CD14-positive monocyte (primary cell): ENCODE measurements around the gene SFTPB. TPM values are rescaled to one million over a fixed set of nuclear protein-coding genes. Genes with fewer than 3 reads are reported as not detected.
"Not testable (repeated sequence)": the region's sequence is repeated elsewhere in the genome, so short reads cannot be mapped to it uniquely, and the experiment has no call there.

Experiments
- DNase-seq, 3 donors: peaks; one replicate each; pipeline ENCODE4 v3.0.0-alpha.2; 2011 to 2022
- H2AFZ ChIP-seq: 2 replicates; pipeline ENCODE4 v1.6.0; 2012; ENCODE audit warnings: mild to moderate bottlenecking, low read depth, low read length, inconsistent platforms; ENCODE audit not compliant: insufficient read depth, poor library complexity, severe bottlenecking
- H3K27ac ChIP-seq, 2 donors: 1 replicate in 1 of 2; 2 replicates in 1 of 2; pipeline ENCODE4 v1.5.1; 2012 to 2013; ENCODE audit warnings: low read length in 2 of 2, control low read depth in 1 of 2, inconsistent platforms in 1 of 2, low read depth in 1 of 2, mild to moderate bottlenecking in 1 of 2
- H3K27me3 ChIP-seq, 2 donors: one replicate each; pipeline versions ENCODE4 v1.6.0 to v1.6.1; 2011 to 2013; ENCODE audit warnings: low read length in 2 of 2; ENCODE audit not compliant: control insufficient read depth in 2 of 2, insufficient read depth in 2 of 2
- H3K36me3 ChIP-seq, 2 donors: replicated peaks in 1 of 2; 1 replicate in 1 of 2; 2 replicates in 1 of 2; pipeline versions ENCODE4 v1.5.1 to v1.6.1; 2012 to 2013; ENCODE audit warnings: low read length in 2 of 2, control low read depth in 1 of 2, inconsistent platforms in 1 of 2, mild to moderate bottlenecking in 1 of 2; ENCODE audit not compliant: insufficient read depth in 2 of 2, control insufficient read depth in 1 of 2
- H3K4me1 ChIP-seq, 2 donors: 1 replicate in 1 of 2; 2 replicates in 1 of 2; pipeline versions ENCODE4 v1.5.1 to v1.6.1; 2012 to 2013; ENCODE audit warnings: low read length in 2 of 2, control low read depth in 1 of 2, inconsistent platforms in 1 of 2, mild to moderate bottlenecking in 1 of 2, moderate library complexity in 1 of 2; ENCODE audit not compliant: insufficient read depth in 2 of 2, control insufficient read depth in 1 of 2
- H3K4me2 ChIP-seq: replicated peaks from 2 replicates; pipeline ENCODE3; 2012; ENCODE audit warnings: low read length, moderate library complexity, mild to moderate bottlenecking; ENCODE audit not compliant: poor library complexity, severe bottlenecking; ENCODE audit errors: extremely low read depth
- H3K4me3 ChIP-seq, 3 experiments: fragments of 200-600 bp in 1 of 3; sonication (generic) in 1 of 3; replicated peaks in 1 of 3; 1 replicate in 2 of 3; 2 replicates in 1 of 3; pipeline ENCODE4 v1.5.1; 2011 to 2013; ENCODE audit warnings: low read length in 3 of 3, mild to moderate bottlenecking in 3 of 3, control low read depth in 2 of 3, low read depth in 2 of 3, inconsistent platforms in 1 of 3, moderate library complexity in 1 of 3
- H3K79me2 ChIP-seq: 2 replicates; pipeline ENCODE4 v1.6.0; 2012; ENCODE audit warnings: mild to moderate bottlenecking, control low read depth, inconsistent platforms, low read length, moderate library complexity; ENCODE audit not compliant: insufficient read depth
- H3K9ac ChIP-seq: 2 replicates; pipeline ENCODE4 v1.6.0; 2017; ENCODE audit warnings: low read length, mild to moderate bottlenecking; ENCODE audit not compliant: insufficient read depth, poor library complexity, severe bottlenecking
- H3K9me3 ChIP-seq, 2 donors: replicated peaks in 1 of 2; 1 replicate in 1 of 2; 2 replicates in 1 of 2; pipeline versions ENCODE4 v1.5.1 to v1.6.1; 2012 to 2013; ENCODE audit warnings: low read length in 2 of 2, control low read depth in 1 of 2; ENCODE audit not compliant: control insufficient read depth in 1 of 2, insufficient read depth in 1 of 2
- H4K20me1 ChIP-seq: 2 replicates; pipeline ENCODE4 v1.6.0; 2012; ENCODE audit warnings: mild to moderate bottlenecking, low read length, control low read depth, moderate library complexity; ENCODE audit not compliant: insufficient read depth
- H3K27ac Mint-ChIP-seq, 7 donors: one replicate each; pipeline ENCODE4 v1.8.0; 2020; ENCODE audit warnings: mild to moderate bottlenecking in 7 of 7, mixed read lengths in 7 of 7, moderate library complexity in 6 of 7, inconsistent platforms in 2 of 7
- H3K27me3 Mint-ChIP-seq, 3 donors: one replicate each; pipeline ENCODE4 v1.8.0; 2021 to 2022; ENCODE audit warnings: low read depth in 3 of 3, mild to moderate bottlenecking in 3 of 3, mixed read lengths in 3 of 3, moderate library complexity in 3 of 3, inconsistent platforms in 1 of 3
- H3K36me3 Mint-ChIP-seq, 2 donors: one replicate each; pipeline ENCODE4 v1.8.0; 2020; ENCODE audit warnings: mixed read lengths in 2 of 2, inconsistent platforms in 1 of 2, mild to moderate bottlenecking in 1 of 2
- H3K4me1 Mint-ChIP-seq: one replicate; pipeline ENCODE4 v1.8.0; 2020; ENCODE audit warnings: mild to moderate bottlenecking, mixed read lengths
- H3K4me3 Mint-ChIP-seq, 2 donors: one replicate each; pipeline ENCODE4 v1.8.0; 2020; ENCODE audit warnings: mild to moderate bottlenecking in 2 of 2, mixed read lengths in 2 of 2, moderate library complexity in 1 of 2
- H3K9me3 Mint-ChIP-seq, 7 donors: one replicate each; pipeline ENCODE4 v1.8.0; 2020 to 2022; ENCODE audit warnings: mixed read lengths in 7 of 7, mild to moderate bottlenecking in 6 of 7, moderate library complexity in 6 of 7, inconsistent platforms in 2 of 7
- WGBS: methylation state at CpG from one replicate; pipeline ENCODE4 v1.1.5; 2013; ENCODE audit warnings: missing lambda C conversion rate; ENCODE audit not compliant: insufficient coverage; 5-methylcytosine and 5-hydroxymethylcytosine counted together
- intact Hi-C, 2 donors: fragments of 100-400 bp; cut with micrococcal nuclease; formaldehyde crosslinking; loops; one replicate each; pipeline versions ENCODE4 v1.15.0 to v1.15.1; 2023
- polyA plus RNA-seq, 3 donors: library from polyadenylated mRNA; depleted of rRNA in 1 of 3; unstranded in 2 of 3; stranded (reverse) in 1 of 3; fragments of 300-500 nt in 2 of 3; fragments of >200 nt in 1 of 3; fragmentation: Illumina TruSeq in 2 of 3; gene quantifications; 1 replicate in 2 of 3; 2 replicates in 1 of 3; pipeline ENCODE4 v1.2.3, GENCODE V29; 2012 to 2021
- TF ChIP-seq, protein P1 (sequence below): fragments of 200-600 bp; IDR thresholded peaks from one replicate; pipeline ENCODE4 v1.8.0; 2022; ENCODE audit warnings: antibody characterized with exemption, mild to moderate bottlenecking

Gene SFTPB
- polyA plus RNA-seq, 3 donors: 0.18 to 0.47 TPM; not detected in 1

DNA sequence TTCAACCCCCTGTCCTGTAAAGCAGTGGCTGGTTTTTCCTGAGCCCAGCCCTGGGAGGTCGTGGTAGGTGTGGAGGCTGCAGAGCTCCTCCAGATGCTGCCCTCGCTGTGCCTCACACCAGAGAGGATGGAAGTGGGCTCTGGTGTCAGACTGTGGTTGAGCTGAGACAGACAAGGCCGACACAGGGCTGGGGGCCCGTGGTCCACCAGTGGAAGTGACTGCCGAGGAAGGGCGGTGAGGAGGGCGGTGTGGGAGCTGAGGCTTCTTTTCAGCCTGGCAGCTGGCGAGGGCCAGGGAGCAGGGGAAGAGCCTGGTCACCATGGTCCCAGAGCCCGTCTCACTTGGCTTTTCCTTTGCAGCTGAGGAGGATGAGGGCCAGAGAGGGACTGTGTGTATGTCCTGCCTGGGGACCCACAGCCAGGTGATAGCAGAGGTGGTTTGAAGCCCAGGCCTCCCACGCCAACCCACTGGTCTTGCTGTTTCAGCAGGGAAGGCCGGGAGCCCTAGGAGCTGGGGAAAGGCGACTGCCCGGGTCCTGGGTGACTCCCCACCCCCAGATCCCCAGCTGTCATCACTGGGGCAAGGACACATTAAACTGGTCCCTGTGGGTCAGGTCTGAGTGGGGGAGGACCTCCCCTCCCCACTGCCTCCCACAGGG, 8.5 kb downstream of the SFTPB start:
- H2AFZ ChIP-seq: no peak overlapping the region
- peaks cover 0 to 5% of the 10 kb centered on the region in 2 donors for H3K4me1 ChIP-seq
- H3K9me3 Mint-ChIP-seq: peaks cover 0 to 2% (median 0%) of the 10 kb centered on the region in 7 donors
- no peak overlapping the region for H3K27ac ChIP-seq
- intact Hi-C loops: no loop called here
- no peak overlapping the region for H3K4me3 ChIP-seq
- no peak overlapping the region for H3K4me3 Mint-ChIP-seq
- TF ChIP-seq, protein P1, sequence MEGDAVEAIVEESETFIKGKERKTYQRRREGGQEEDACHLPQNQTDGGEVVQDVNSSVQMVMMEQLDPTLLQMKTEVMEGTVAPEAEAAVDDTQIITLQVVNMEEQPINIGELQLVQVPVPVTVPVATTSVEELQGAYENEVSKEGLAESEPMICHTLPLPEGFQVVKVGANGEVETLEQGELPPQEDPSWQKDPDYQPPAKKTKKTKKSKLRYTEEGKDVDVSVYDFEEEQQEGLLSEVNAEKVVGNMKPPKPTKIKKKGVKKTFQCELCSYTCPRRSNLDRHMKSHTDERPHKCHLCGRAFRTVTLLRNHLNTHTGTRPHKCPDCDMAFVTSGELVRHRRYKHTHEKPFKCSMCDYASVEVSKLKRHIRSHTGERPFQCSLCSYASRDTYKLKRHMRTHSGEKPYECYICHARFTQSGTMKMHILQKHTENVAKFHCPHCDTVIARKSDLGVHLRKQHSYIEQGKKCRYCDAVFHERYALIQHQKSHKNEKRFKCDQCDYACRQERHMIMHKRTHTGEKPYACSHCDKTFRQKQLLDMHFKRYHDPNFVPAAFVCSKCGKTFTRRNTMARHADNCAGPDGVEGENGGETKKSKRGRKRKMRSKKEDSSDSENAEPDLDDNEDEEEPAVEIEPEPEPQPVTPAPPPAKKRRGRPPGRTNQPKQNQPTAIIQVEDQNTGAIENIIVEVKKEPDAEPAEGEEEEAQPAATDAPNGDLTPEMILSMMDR: no peak
- no peak for DNase-seq
- H3K4me2 ChIP-seq: no peak overlapping the region
- no peaks in the 10 kb centered on the region for H3K27me3 ChIP-seq
- WGBS: 53% methylated on average over 8 of the region's 13 CpGs
- H3K36me3 ChIP-seq: peaks cover 21 to 27% of the 10 kb centered on the region in 2 donors
- peaks cover 7% of the 10 kb centered on the region for H3K4me1 Mint-ChIP-seq
- peaks cover 35 to 52% of the 10 kb centered on the region in 2 donors for H3K36me3 Mint-ChIP-seq
- peak overlapping the region in 1 of 7 donors; percentile 1 for H3K27ac Mint-ChIP-seq
- no peaks in the 10 kb centered on the region for H3K27me3 Mint-ChIP-seq
- H4K20me1 ChIP-seq: no peaks in the 10 kb centered on the region
- no peaks in the 10 kb centered on the region for H3K79me2 ChIP-seq
- no peak overlapping the region for H3K9ac ChIP-seq
- no peaks in the 10 kb centered on the region for H3K9me3 ChIP-seq

DNA sequence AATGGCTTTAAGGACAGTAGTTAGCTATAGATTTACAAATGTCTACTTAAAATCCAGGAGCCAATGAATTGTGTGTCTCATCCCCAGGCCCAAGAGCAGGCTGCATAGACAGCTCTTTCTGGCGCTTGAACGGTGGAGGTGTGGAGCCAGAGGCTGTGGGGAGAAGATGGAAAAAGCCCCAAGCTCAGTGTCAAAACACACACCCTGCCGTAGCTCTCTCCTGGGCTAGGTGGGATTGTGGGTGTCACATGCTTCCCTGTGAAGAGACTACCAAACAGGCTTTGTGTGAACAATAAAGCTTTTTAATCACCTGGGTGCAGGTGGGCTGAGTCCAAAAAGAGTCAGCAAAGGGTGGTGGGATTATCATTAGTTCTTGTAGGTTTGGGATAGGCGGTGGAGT, 10.6 kb downstream of the SFTPB start:
- H2AFZ ChIP-seq, DNase-seq, H3K27me3 ChIP-seq, H3K9ac ChIP-seq, H4K20me1 ChIP-seq, H3K4me3 ChIP-seq, H3K27me3 Mint-ChIP-seq, H3K9me3 ChIP-seq, H3K4me2 ChIP-seq, H3K79me2 ChIP-seq, intact Hi-C loops, H3K4me1 ChIP-seq, H3K27ac ChIP-seq, H3K9me3 Mint-ChIP-seq, H3K4me3 Mint-ChIP-seq: not testable (repeated sequence)
- H3K27ac Mint-ChIP-seq: peak overlapping the region in 1 of 7 donors; percentile 12
- peaks cover 21 to 46% of the 10 kb centered on the region in 2 donors for H3K36me3 ChIP-seq
- peaks cover 46 to 72% of the 10 kb centered on the region in 2 donors for H3K36me3 Mint-ChIP-seq
- 100% methylated on average over 2 of the region's 4 CpGs for WGBS
- H3K4me1 Mint-ChIP-seq: peaks cover 15% of the 10 kb centered on the region
